CD4-positive, alpha-beta T cell treated with Interleukin-1 beta for 1 hour (primary cell): ENCODE results near the gene IRF4.

ENCODE experiments used
- DNase-seq, 2 donors: peaks; one replicate each; pipeline ENCODE4 v3.0.0-alpha.2; 2020 to 2022

IRF4 gene

GRCh38 chr6:444653-445275 is 53.2 kb downstream of the IRF4 start:
- DNase-seq = peak; percentile 26 to 50

- DNase-seq = no peak
Measured at GRCh38 chr6:445571-446417, 54.2 kb downstream of the IRF4 start.

DNA sequence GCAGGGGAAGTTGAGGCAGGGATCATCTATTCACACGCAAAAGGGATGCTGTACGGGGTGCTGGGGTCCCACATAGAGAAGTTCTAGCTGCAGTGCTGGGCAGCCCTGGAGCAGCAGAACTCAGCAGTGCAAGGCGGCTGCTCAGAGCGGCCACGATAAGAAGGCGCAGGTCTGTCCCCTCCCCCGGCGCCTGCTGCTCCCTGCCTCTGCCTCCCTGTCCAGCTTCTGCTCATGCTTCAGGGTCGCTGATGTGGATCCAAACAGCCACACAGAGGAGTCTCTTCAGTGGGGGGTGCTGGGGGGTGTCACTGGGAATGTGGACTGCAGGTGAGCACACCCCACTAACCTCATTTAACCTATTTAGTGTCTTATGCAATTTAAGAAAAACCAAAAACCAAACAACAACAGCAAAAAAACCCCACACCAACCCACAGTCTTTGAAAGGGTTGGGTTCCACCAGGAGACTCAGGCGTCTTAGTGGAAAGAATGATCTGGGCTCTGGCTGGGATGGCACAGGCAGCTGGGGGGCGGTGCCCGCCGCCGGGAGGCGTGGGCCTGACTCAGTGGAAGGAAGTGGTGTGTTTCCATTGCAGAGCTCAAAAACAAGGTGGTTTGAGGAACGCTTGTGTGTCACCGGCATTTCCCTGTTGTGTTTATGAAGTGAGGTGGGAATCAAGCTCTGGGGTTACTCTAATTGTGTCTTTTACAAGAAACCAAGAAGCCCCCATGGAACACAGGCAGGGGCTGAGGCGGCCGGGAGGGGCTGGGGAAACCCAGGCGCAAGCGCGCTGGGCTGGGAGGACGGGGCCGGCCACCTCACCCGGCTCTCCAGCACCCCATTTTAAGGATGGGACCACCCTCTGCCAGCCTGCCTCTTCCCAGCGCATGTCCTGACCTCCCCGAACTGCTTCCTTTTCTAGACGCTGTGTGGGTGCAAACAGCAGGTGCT is 55.1 kb downstream of the IRF4 start:
- peak; percentile 52 to 68 for DNase-seq

GRCh38 chr6:447381-448165 is 56.0 kb downstream of the IRF4 start:
- DNase-seq = no peak

GRCh38 chr6:448296-449056 is 56.9 kb downstream of the IRF4 start:
- no peak for DNase-seq

GRCh38 chr6:449057-449430 is 57.5 kb downstream of the IRF4 start:
- DNase-seq = no peak

DNA sequence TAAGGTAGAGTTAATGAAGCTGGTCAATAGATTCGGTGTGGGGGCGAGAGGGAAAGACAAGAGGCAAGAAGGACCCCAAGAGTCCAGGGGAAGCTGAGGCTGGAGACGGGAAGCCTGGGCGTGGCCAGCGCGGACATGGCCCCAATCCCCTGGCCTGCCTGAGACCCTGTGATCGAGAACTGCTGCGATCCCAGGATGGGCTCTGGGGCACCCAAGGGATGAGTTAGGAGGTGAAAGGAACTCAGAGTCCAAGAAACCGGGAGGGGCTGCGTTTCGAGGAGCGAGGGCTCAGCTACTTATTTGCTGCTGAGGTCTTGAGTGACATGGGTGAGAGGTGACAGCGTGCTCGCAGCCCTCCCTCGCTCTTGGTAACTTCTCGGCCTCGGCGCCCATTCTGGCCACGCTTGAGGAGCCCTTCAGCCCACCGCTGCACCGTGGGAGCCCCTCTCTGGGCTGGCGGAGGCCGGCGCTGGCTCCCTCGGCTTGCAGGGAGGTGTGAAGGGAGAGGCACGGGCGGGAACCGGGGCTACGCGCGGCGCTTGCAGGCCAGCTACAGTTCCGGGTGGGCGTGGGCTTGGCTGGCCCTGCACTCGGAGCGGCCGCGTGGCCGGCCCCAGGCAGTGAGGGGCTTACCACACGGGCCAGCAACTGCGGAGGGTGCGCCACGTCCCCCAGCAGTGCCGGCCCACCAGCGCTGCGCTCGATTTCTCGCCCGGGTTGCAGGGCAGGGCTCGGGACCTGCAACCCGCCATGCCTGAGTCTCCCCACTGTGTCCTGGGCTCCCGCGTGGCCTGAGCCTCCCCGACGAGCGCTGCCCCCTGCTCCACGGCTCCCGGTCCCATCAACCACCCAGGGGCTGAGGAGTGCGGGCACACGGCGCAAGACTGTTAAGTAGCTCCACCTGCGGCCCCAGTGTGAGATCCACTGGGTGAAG is 58.2 kb downstream of the IRF4 start:
- DNase-seq = no peak

- DNase-seq = no peak
Measured at GRCh38 chr6:451336-451735, 59.8 kb downstream of the IRF4 start.

DNA sequence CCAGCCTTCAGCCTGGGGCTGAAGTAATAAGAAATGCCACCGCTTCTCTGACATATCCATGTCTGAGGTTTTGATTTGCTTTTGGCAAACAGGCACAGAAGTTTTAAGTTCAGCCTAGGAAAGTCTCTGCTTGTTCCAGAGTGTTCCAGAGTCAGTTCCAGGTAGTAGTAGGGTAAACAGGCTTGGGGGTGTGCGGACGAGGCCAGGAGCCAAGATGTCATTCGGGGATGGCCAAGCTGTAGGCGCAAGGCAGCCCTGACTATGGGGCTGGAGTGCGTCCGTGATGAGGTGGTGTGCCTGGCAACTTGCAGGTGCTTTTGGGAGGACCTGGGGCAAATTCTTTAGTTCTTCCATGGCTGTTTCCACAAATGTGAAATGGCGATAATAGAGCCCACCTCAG is 60.3 kb downstream of the IRF4 start:
- no peak for DNase-seq

GRCh38 chr6:452301-453067 is 60.9 kb downstream of the IRF4 start:
- no peak for DNase-seq

- no peak for DNase-seq
Measured at GRCh38 chr6:453152-453551, 61.6 kb downstream of the IRF4 start.

GRCh38 chr6:454148-454991 is 62.8 kb downstream of the IRF4 start:
- no peak for DNase-seq

- no peak for DNase-seq
Measured at GRCh38 chr6:455006-455585, 63.5 kb downstream of the IRF4 start.

DNA sequence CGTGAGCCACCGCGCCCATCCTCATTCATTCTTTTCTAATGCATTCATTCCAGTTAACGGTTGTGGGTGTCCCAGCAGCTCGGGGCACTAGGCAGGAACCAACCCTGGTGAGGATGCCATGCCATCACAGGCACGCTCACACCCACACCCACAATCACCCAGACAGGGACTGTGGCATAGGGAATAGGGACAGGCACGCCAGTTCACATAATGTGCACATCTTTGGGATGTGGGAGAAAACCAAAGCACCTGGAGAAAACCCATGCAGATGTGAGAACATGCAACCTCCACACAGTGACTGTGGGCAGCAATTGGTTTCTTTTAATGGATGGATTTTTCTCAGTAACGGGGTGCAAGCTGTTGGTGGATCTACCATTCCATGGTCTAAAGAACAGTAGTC is 64.3 kb downstream of the IRF4 start:
- DNase-seq = no peak

DNA sequence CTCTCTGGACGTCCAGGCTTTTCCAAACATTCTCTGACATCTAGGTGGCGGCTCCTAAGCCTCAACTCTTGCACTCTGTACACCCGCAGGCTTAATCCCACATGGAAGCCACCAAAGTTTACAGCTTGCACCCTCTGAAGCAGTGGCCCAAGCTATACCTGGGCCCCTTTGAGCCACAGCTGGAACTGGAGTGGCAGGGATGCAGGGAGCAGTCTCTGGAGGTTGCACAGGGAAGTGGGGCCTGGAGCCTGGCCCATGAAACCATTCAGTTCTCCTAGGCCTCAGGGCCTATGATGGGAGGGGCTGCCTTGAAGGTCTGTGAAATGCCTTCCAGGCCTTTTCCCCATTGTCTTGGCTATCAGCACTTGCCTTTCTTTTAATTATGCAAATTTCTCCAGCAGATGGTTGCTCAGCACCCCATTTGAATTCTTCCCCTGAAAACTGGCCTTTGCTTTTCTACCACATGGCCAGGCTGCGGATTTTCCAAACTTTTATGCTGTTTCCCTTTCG is 64.9 kb downstream of the IRF4 start:
- DNase-seq = no peak

GRCh38 chr6:456887-457286 is 65.3 kb downstream of the IRF4 start:
- no peak for DNase-seq
